Measurements from ENCODE around the gene ZNF467. TPM values are rescaled to one million over a fixed set of nuclear protein-coding genes. Genes with fewer than 3 reads are reported as not detected.

The ZNF467 gene
- total and polyA plus RNA-seq, 9 donors, result 2.3 to 23.7 (median 11.4) TPM

DNA sequence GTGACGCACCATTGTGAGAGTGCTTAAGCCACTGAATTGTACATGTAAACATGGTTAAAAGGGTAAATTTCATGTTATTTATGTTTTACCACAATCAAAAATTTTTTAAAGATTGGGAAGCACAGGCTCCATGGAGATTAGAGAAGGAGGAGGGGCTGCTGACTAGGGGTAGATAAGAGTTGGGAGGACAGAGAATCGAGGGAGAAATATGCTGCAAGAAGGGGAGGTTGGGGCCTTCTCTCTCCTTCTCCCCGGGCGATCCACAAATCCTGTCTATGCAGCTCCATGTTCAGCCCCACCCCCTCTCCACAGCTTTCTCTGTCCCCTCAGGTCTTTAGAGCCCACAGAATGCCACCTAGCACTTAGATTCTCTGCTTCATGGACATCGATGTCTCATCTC, 12.1 kb downstream of the ZNF467 start:
- no peak overlapping the region for H3K27ac ChIP-seq
- no peaks in the 10 kb centered on the region for H3K4me1 ChIP-seq (ENCODE audit: insufficient read depth)
- H3K36me3 ChIP-seq, result no peaks in the 10 kb centered on the region
- intact Hi-C loops (cut with DNase I), result no loop called here
- TF ChIP-seq EP300 (IDR thresholded peaks at IDR 0.05), result no peak
- TF ChIP-seq, protein P1, sequence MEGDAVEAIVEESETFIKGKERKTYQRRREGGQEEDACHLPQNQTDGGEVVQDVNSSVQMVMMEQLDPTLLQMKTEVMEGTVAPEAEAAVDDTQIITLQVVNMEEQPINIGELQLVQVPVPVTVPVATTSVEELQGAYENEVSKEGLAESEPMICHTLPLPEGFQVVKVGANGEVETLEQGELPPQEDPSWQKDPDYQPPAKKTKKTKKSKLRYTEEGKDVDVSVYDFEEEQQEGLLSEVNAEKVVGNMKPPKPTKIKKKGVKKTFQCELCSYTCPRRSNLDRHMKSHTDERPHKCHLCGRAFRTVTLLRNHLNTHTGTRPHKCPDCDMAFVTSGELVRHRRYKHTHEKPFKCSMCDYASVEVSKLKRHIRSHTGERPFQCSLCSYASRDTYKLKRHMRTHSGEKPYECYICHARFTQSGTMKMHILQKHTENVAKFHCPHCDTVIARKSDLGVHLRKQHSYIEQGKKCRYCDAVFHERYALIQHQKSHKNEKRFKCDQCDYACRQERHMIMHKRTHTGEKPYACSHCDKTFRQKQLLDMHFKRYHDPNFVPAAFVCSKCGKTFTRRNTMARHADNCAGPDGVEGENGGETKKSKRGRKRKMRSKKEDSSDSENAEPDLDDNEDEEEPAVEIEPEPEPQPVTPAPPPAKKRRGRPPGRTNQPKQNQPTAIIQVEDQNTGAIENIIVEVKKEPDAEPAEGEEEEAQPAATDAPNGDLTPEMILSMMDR (IDR thresholded peaks at IDR 0.05), result no peak
- TF ChIP-seq POLR2A (IDR thresholded peaks at IDR 0.05), result no peak
- peaks cover 0 to 4% of the 10 kb centered on the region in 2 donors for H3K9me3 ChIP-seq
- H3K27me3 ChIP-seq, result no peaks in the 10 kb centered on the region
- no peak overlapping the region for H3K4me3 ChIP-seq
- no peak for DNase-seq
- WGBS, 3 donors, result 53 to 60% (median 54%) methylated on average over 5 of the region's 5 CpGs

DNA sequence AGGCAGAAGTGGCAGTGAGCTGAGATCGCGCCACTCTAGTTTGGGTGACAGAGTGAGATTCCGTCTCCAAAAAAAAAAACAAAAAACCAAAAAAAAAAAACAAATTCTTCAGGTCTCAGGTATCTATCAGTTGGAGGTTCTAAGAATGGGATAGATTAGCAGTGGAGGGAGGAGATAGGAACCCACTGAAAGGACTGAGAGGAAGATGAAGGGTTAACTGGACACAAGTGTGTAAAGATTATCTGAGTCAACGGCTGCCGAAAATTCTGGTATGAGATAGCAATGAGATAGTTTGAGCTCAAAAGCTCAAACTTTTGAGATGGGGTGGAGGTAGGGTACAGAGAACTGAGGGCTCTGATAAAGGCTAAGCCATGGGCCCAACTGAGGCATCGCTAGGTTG, 12.8 kb downstream of the ZNF467 start:
- H3K36me3 ChIP-seq, result no peaks in the 10 kb centered on the region
- WGBS, 3 donors, result 67 to 73% (median 70%) methylated on average over 6 of the region's 6 CpGs
- DNase-seq, result no peak
- no peaks in the 10 kb centered on the region for H3K27me3 ChIP-seq
- intact Hi-C loops (cut with DNase I), result no loop called here
- H3K27ac ChIP-seq, result no peak overlapping the region
- TF ChIP-seq, protein P1 (IDR thresholded peaks at IDR 0.05), result no peak
- TF ChIP-seq POLR2A (IDR thresholded peaks at IDR 0.05) (no peak), EP300 (IDR thresholded peaks at IDR 0.05) (no peak)
- H3K9me3 ChIP-seq, result peaks cover 0 to 3% of the 10 kb centered on the region in 2 donors
- H3K4me1 ChIP-seq (ENCODE audit: insufficient read depth), result no peaks in the 10 kb centered on the region
- no peak overlapping the region for H3K4me3 ChIP-seq

DNA sequence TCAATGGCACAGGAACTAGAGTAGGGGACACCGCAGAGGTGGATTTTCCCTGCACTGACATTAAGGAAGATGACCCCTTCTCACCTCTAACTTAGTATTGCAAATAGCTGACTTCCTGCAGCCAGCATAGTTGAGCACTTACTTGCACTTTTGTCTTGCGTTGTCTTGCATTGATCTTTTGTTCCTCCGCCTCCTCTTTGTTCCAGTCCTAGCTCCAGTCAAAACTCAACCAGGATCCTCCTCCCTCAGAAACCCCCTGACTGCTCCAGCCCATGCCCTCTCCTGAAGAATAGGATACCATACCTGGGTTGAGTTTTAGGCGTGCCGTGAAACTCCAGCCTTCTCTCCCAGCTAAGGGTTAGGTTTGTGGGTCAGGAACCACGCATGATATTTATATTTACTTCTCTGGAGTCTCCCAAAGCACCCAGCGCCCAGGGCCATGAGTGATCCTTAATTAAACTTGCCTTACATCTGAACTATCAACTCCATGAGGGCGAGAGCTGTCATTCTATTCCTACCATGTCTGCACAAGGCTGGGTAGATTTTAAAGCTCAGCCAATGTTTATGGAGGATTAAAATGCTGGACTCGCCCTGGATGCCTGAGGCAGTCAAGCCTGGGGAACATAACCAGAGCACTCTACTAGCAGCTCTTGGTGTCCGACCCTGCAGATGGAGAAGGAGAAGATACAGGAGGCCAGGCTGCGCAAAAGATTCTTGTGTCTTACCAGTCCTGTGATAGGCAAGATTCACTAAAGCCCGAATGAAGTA, 14.1 kb downstream of the ZNF467 start:
- DNase-seq, result no peak

DNA sequence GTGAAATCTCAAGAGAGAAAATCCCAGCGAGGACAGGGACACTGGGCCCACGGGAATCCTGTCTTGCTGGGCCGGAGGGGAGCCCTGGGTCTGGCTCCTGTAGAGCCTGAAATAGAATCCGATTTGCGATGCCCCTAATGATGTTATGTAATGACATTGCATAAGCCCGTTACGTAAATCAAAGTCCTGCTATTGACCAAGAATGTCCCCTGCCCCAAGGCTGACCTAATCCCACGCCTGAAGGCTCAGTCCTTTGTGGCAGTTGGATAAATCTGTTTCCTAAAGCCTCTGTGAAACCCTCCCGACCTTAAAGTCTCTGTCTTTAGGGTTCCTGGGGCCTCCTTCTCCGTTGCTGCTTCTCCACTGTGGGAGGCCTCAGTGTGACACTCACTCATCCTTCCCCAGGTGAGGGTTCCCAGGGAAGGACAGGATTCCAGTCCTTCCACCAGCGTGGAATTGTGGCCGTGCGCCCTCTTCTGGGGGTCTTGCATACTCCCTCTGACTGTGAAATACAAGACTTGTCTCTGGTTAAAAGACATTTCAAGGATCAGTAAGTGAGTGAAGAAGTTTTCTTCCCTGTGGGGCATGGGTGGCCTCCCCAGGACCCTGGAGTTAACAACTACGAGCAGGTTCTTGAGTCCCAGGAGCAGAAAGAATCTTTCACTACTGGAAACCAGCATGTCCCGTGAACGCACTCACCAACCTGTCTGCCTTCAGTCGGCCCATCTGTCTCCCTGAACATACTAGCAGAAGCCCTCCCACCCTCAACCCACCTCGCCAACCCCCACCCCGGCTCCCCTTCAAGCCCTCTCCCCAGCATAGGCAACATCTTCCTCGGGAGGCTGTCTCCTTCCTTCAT, 19.8 kb downstream of the ZNF467 start:
- no peaks in the 10 kb centered on the region for H3K4me1 ChIP-seq (ENCODE audit: insufficient read depth)
- 53 to 61% (median 54%) methylated on average over 20 of the region's 20 CpGs for whole genome bisulfite sequencing, 3 donors
- H3K27ac ChIP-seq, result no peak overlapping the region
- TF ChIP-seq, protein P1 (IDR thresholded peaks at IDR 0.05), result no peak
- no peak for TF ChIP-seq EP300 (IDR thresholded peaks at IDR 0.05)
- no peak for TF ChIP-seq POLR2A (IDR thresholded peaks at IDR 0.05)
- intact Hi-C loops (cut with DNase I), result no loop called here
- no peaks in the 10 kb centered on the region for H3K36me3 ChIP-seq
- DNase-seq, result no peak
- H3K4me3 ChIP-seq, result no peak overlapping the region
- H3K27me3 ChIP-seq, result no peaks in the 10 kb centered on the region
- no peaks in the 10 kb centered on the region for H3K9me3 ChIP-seq

More for the DNA sequence above, 14.1 kb downstream of the ZNF467 start:
- WGBS, 3 donors, result 83 to 85% (median 84%) methylated on average over 12 of the region's 12 CpGs
- Histone ChIP-seq H3K27ac (no peak overlapping the region), H3K27me3 (no peaks in the 10 kb centered on the region), H3K9me3 (no peaks in the 10 kb centered on the region), H3K4me3 (no peak overlapping the region), H3K4me1 (ENCODE audit: insufficient read depth) (no peaks in the 10 kb centered on the region), H3K36me3 (no peaks in the 10 kb centered on the region)
- intact Hi-C loops (cut with DNase I), result no loop called here
- no peak for TF ChIP-seq EP300 (IDR thresholded peaks at IDR 0.05)
- no peak for TF ChIP-seq POLR2A (IDR thresholded peaks at IDR 0.05)
- TF ChIP-seq, protein P1 (IDR thresholded peaks at IDR 0.05), result no peak

Data from ovary (tissue), 9 donors.